GM04504 (cell line): ENCODE data around the gene RIT2.
"Not testable (repeated sequence)": the region's sequence is repeated elsewhere in the genome, so short reads cannot be mapped to it uniquely, and the experiment has no call there.

Source experiments
- DNase-seq: peaks from one replicate; pipeline ENCODE4 v3.0.0-alpha.2; 2012; ENCODE audit warnings: low read depth

RIT2 gene

GRCh38 chr18:42828881-42829280 is 286.6 kb downstream of the RIT2 start:
- no peak for DNase-seq

DNA sequence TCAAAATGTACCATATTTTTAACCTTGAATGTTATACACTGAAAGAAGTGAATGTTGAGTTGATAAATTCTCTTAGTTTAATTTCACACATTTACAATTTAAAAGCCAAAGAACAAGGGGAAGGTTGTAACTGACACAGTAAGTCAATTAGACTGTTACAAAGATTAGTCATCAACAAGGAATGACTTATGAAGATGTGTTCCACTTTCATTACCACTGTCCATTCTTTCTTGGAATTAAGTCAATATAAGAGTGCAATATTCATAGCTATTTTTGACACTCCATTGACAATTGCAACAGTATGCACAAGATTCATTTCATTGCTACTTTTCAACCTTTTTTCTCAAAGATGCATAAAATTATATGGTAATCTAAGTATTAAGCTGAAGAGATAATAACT is 291.3 kb downstream of the RIT2 start:
- no peak for DNase-seq

DNA sequence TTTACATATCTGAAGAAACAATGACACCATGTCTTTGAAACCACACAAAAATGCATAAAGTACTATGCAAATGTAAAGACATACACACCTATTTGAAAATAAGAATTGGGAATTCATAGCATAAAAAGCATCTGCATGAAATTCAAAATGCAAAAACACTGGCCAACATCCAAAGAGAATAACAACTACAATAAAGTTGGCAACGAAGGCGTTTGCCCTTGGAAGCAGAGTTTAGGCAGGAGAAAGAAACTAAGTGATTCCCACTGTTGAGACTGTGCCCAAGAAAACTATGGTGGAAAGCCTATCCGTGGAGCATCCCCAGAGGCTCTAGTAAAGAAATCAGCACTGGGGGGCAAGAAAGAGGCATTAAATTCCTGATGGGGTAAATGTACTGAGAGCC is 292.8 kb downstream of the RIT2 start:
- DNase-seq: no peak

GRCh38 chr18:42821492-42821891 is 294.0 kb downstream of the RIT2 start:
- no peak for DNase-seq

- no peak for DNase-seq
These were observed 300.9 kb downstream of the RIT2 start for GRCh38 chr18:42814618-42815017.

DNA sequence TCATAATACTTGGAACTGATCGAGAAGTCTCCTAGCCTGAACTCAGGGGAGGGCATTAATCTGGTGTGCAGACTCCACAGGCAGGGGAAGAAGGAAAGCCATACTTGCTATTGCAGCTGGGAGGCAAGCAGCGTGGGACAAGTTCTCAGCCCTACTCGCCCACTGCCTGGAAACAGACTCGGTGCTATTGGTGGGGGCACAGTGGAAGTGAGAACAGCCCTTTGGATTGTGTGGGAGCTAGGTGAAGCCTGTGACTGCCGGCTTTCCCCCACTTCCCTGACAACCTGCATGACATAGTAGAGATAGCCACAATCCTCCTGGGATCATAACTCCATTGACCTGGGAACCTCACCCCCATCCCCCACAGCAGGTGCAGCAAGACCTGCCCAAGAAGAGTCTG is 301.3 kb downstream of the RIT2 start:
- DNase-seq: no peak

GRCh38 chr18:42813570-42813969 is 301.9 kb downstream of the RIT2 start:
- DNase-seq: no peak

DNA sequence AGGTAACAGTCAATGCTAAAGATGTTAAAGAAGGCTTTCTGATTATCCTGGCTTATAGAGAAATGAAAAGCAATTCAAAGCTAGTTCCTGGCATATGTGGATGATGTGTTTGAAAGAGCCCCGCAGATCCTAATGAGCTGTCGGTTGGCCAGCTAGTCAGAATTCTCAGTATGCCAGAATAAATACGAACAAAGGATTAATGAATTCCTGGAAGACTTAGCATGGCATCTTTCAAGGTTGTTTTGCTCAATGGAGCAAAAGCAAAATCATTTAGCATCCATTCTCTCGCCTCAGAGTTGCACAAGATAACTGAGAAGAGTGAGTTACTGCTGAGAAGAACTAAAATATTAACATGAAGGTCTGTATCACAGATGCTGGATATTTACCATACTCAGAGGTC is 307.6 kb downstream of the RIT2 start:
- no peak for DNase-seq

- DNase-seq: no peak
These were observed 313.8 kb downstream of the RIT2 start for GRCh38 chr18:42801706-42802105.

DNA sequence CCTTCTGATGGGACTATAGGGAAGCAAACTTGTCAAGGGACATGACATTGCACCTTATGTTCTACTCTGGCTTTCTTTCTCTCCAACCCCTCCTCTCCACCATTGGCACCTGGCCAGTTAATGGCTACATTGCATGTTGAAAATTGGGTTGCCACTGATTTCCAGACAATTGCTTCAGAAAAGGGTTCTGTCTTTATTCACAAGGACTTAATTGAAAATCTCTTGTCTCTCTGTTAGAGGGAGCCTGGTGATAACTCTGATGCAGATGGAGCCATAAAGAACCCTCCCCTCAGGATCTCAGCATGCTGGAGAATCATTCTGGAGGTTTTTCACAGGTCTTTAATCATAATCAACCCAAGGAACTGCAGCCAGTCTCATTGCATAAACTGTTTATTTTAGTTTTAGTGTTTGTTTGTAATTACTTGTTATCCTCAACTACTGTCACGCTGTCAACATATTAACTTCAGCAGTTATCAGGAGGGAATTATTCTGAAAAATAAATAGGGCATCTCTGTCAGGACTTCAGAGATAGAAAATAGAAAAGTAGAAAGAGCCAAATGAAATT is 316.8 kb downstream of the RIT2 start:
- DNase-seq: no peak

- not testable (repeated sequence) for DNase-seq
These were observed 320.2 kb downstream of the RIT2 start for GRCh38 chr18:42795213-42795789.

- DNase-seq: no peak
These were observed 322.8 kb downstream of the RIT2 start for GRCh38 chr18:42792731-42793130.

DNA sequence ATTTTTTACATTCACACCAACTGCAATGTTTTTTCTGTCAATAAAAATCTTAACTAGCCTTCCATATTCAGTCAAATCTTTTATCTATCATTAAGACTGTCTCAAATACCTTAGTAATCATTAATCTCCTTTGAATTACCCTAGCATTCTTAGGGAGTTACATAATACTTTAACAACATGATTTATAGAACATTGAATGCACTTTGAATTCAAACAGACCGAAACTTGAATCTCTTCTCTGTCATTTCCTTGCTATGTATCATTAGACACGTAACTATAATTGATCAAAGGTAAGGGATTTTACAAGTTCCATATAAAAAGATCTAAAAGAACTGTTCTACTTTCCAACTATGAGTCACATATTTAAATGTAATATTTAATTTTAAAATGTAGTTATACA is 330.9 kb downstream of the RIT2 start:
- no peak for DNase-seq

- no peak for DNase-seq
These were observed 332.6 kb downstream of the RIT2 start for GRCh38 chr18:42782929-42783328.

GRCh38 chr18:42781298-42781815 is 334.1 kb downstream of the RIT2 start:
- DNase-seq: no peak

GRCh38 chr18:42780171-42780570 is 335.3 kb downstream of the RIT2 start:
- DNase-seq: no peak

GRCh38 chr18:42778445-42779042 is 336.9 kb downstream of the RIT2 start:
- no peak for DNase-seq

GRCh38 chr18:42778024-42778423 is 337.5 kb downstream of the RIT2 start:
- DNase-seq: no peak

GRCh38 chr18:42773870-42774269 is 341.6 kb downstream of the RIT2 start:
- no peak for DNase-seq

DNA sequence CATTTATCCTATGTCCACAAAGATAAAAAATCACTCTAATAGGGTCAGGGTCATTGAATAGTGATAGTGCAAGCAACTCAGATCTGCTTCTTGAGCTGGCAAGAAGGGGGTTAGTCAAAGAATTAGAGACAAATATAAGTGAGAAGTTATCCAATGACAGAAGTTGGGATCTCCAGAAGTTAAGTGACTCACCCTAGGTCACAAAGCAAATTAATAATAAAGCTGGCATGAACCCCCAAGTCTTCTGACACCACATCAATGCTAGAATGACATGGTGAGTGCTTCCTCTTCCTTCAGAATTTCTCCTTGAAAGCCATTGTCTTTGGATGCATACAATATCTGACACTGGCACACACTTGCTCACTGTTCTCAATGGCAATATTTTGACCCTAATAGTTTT is 343.5 kb downstream of the RIT2 start:
- DNase-seq: no peak

DNA sequence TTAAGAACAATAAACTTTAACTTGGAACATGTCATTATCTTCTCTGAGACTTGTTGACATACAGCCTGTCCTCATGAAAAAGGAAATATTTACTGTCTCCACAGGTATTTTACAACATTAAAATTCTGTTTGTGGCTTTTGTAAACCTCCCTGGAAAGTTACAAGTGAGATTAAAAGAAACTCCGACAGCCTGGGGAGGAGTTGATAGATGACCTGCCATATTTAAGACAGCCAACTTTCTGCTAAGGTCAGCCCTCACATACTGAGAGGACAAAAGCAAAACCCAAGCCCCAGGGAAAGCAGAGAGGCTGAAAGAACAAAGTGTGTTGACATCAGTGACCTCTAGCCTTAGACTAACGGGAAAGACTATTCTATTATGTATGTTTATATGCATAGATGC is 350.2 kb downstream of the RIT2 start:
- DNase-seq: no peak

DNA sequence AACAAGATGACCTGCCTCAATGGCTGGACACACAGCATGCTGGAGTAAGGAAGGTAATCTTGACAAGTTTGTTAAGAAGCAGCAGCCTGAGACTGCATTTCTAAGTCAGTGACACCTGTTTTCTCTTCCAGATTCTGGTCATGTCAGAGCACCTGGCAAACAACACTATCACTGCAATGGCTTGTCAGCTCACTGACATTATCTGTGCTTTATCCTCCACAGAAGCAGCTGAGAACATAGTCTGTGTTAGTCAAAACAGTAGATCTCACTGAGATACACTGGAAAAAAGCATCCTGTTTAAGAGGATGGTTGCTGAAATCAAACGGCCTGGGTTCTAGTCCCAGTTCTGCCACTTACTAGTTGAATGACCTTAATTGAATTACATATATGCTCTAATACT is 355.2 kb downstream of the RIT2 start:
- DNase-seq: no peak

DNA sequence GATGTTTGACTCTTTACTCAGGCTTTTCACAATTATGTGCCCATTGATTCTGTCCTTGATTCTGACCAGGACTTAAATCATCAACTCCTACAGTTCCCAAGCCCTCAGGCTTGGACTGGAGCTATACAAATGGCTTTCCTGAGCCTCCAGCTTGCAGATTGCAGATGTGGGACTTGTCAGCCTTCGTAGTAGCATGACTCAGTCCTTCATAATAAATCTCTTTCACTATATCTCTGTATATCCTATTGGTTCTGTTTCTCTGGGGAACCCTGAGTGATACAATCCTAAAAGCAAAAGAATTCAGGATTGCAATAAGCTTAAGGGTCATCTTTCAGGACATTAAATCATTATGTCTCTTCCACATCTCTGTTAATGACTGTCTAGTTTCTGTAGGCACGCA is 356.6 kb downstream of the RIT2 start:
- DNase-seq: no peak

DNA sequence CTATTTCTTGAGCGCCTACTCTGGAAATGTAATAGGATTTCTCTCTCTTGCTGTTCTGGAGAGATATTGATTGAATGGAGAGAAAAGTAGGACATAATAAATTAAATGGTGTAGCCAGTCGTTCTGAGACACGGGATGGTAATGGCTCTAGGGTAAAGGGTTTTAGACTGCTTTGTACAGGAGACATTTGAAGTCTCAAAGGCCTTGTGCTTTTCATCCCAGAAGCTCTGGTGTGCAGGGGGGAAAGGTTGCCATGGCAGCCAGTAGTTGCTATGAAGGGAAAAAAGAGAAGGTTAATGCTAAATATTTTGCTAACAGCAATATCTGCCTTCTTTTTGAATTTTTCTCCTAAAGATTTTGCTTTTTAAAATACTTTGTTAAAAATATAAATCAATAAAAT is 359.3 kb downstream of the RIT2 start:
- no peak for DNase-seq
